GM18502 (cell line): ENCODE measurements around the gene ERVV-1.
"Not testable (repeated sequence)": the region's sequence is repeated elsewhere in the genome, so short reads cannot be mapped to it uniquely, and the experiment has no call there.

Source experiments
- ATAC-seq: cut with Tn5 transposase; IDR thresholded peaks from one replicate; pipeline ENCODE4 v1.9.1; 2021; ENCODE audit warnings: mild to moderate bottlenecking; ENCODE audit not compliant: unreplicated experiment, poor library complexity

Gene ERVV-1

GRCh38 chr19:53015159-53015558, 1.4 kb downstream of the ERVV-1 start:
- ATAC-seq, result no peak

GRCh38 chr19:53015730-53016129, 2.0 kb downstream of the ERVV-1 start:
- no peak for ATAC-seq

GRCh38 chr19:53019684-53020083, 6.0 kb downstream of the ERVV-1 start:
- ATAC-seq, result no peak

- not testable (repeated sequence) for ATAC-seq
These were observed 14.6 kb downstream of the ERVV-1 start for GRCh38 chr19:53028306-53028705.

- ATAC-seq, result no peak
These were observed 20.3 kb downstream of the ERVV-1 start for GRCh38 chr19:53034054-53034453.

GRCh38 chr19:53034948-53035675, 21.4 kb downstream of the ERVV-1 start:
- no peak for ATAC-seq

- ATAC-seq, result no peak
These were observed 23.7 kb downstream of the ERVV-1 start for GRCh38 chr19:53037101-53038097.

- no peak for ATAC-seq
These were observed 27.6 kb downstream of the ERVV-1 start for GRCh38 chr19:53041366-53041765.

GRCh38 chr19:53045536-53045935, 31.8 kb downstream of the ERVV-1 start:
- no peak for ATAC-seq

- ATAC-seq, result no peak
These were observed 33.7 kb downstream of the ERVV-1 start for GRCh38 chr19:53047379-53047778.

- ATAC-seq, result no peak
These were observed 41.4 kb downstream of the ERVV-1 start for GRCh38 chr19:53055117-53055516.

GRCh38 chr19:53057904-53058580, 44.3 kb downstream of the ERVV-1 start:
- no peak for ATAC-seq
